ENCODE data around the gene ARHGAP18.

ARHGAP18 gene

GRCh38 chr6:129558248-129558647, 151.7 kb downstream of the ARHGAP18 start:
- TF ChIP-seq CTCF (IDR thresholded peaks at IDR 0.05; ENCODE audit: insufficient read depth, low read depth, low read length, missing control alignments): no peak
- no peak overlapping the region for H3K4me3 ChIP-seq (ENCODE audit: low read length)
- no peak for DNase-seq (ENCODE audit: low read depth)

- peak; percentile 12 for DNase-seq (ENCODE audit: low read depth)
- TF ChIP-seq CTCF (IDR thresholded peaks at IDR 0.05; ENCODE audit: insufficient read depth, low read depth, low read length, missing control alignments): no peak
- H3K4me3 ChIP-seq (ENCODE audit: low read length): no peak overlapping the region
Measured at GRCh38 chr6:129555206-129555832, 154.7 kb downstream of the ARHGAP18 start.

- DNase-seq (ENCODE audit: low read depth): no peak
- H3K4me3 ChIP-seq (ENCODE audit: low read length): no peak overlapping the region
- no peak for TF ChIP-seq CTCF (IDR thresholded peaks at IDR 0.05; ENCODE audit: insufficient read depth, low read depth, low read length, missing control alignments)
Measured at GRCh38 chr6:129552413-129552812, 157.6 kb downstream of the ARHGAP18 start.

- TF ChIP-seq CTCF (IDR thresholded peaks at IDR 0.05; ENCODE audit: insufficient read depth, low read depth, low read length, missing control alignments): no peak
- DNase-seq (ENCODE audit: low read depth): no peak
- H3K4me3 ChIP-seq (ENCODE audit: low read length): no peak overlapping the region
Measured at GRCh38 chr6:129551486-129551885, 158.5 kb downstream of the ARHGAP18 start.

- peak; percentile 33 for DNase-seq (ENCODE audit: low read depth)
- TF ChIP-seq CTCF (IDR thresholded peaks at IDR 0.05; ENCODE audit: insufficient read depth, low read depth, low read length, missing control alignments): no peak
- H3K4me3 ChIP-seq (ENCODE audit: low read length): no peak overlapping the region
Measured at GRCh38 chr6:129546702-129547101, 163.3 kb downstream of the ARHGAP18 start.

- no peak for DNase-seq (ENCODE audit: low read depth)
- H3K4me3 ChIP-seq (ENCODE audit: low read length): no peak overlapping the region
- no peak for TF ChIP-seq CTCF (IDR thresholded peaks at IDR 0.05; ENCODE audit: insufficient read depth, low read depth, low read length, missing control alignments)
Measured at GRCh38 chr6:129544892-129545612, 164.9 kb downstream of the ARHGAP18 start.

- no peak for DNase-seq (ENCODE audit: low read depth)
- TF ChIP-seq CTCF (IDR thresholded peaks at IDR 0.05; ENCODE audit: insufficient read depth, low read depth, low read length, missing control alignments): no peak
- no peak overlapping the region for H3K4me3 ChIP-seq (ENCODE audit: low read length)
Measured at GRCh38 chr6:129543981-129544380, 166.0 kb downstream of the ARHGAP18 start.

Data from epithelial cell of esophagus (primary cell).